Endothelial cell of umbilical vein (primary cell): ENCODE data around the gene LYPD4. TPM values are rescaled to one million over a fixed set of nuclear protein-coding genes. Genes with fewer than 3 reads are reported as not detected.

Experiments used
- BruUV-seq: library from RNA; stranded (reverse); fragments of 400-500 nt; replicated peaks from 2 replicates; lab custom pipeline; 2021; lab: Mats Ljungman, UMichigan
- CTCF ChIA-PET: fragments of 300-600, 350-600 bp; sonication (Branson Sonifier 250); formaldehyde crosslinking; loops from one replicate; lab custom pipeline; 2021; ENCODE audit warnings: antibody characterized with exemption, inconsistent platforms; lab: Charles Lee
- POLR2A ChIA-PET: fragments of 300-600, 350-600 bp; sonication (Branson Sonifier 250); formaldehyde crosslinking; loops from one replicate; lab custom pipeline; 2021; ENCODE audit warnings: antibody characterized with exemption, inconsistent platforms; lab: Charles Lee
- DNase-seq: peaks from one replicate; pipeline ENCODE4 v3.0.0-alpha.2; 2011; ENCODE audit warnings: low read depth, low spot score
- FAIRE-seq: peaks from 2 replicates; lab custom pipeline; 2011; peaks lifted over from hg19 to GRCh38; lab: Jason Lieb, UNC
- H2AFZ ChIP-seq: 2 replicates; pipeline ENCODE4 v1.6.0; 2012; ENCODE audit warnings: low read depth, low read length, control low read depth, inconsistent platforms
- H3K27ac ChIP-seq: 2 replicates; pipeline ENCODE4 v1.5.1; 2011; ENCODE audit warnings: low read depth, mild to moderate bottlenecking, control low read depth, low read length, moderate library complexity; ENCODE audit not compliant: insufficient read depth
- H3K27me3 ChIP-seq, 2 experiments: 2 replicates each; pipeline versions ENCODE4 v1.6.0 to v1.6.1; 2011; ENCODE audit warnings: low read length in 2 of 2, mixed read lengths in 1 of 2; ENCODE audit not compliant: control insufficient read depth in 2 of 2, insufficient read depth in 2 of 2
- H3K36me3 ChIP-seq, 2 experiments: 2 replicates in 1 of 2; 3 replicates in 1 of 2; pipeline ENCODE4 v1.5.1; 2011; ENCODE audit warnings: low read length in 2 of 2, mild to moderate bottlenecking in 1 of 2, moderate library complexity in 1 of 2; ENCODE audit not compliant: control insufficient read depth in 2 of 2, insufficient read depth in 2 of 2; ENCODE audit errors: extremely low read depth in 1 of 2
- H3K4me1 ChIP-seq: 3 replicates; pipeline ENCODE4 v1.5.1; 2011; ENCODE audit warnings: mild to moderate bottlenecking, low read length; ENCODE audit not compliant: control insufficient read depth, insufficient read depth; ENCODE audit errors: extremely low read depth
- H3K4me2 ChIP-seq: 2 replicates; pipeline ENCODE4 v1.6.1; 2011; ENCODE audit warnings: low read length, control low read depth, mixed read lengths; ENCODE audit not compliant: insufficient read depth
- H3K4me3 ChIP-seq, 3 experiments: fragments of 200-600 bp in 1 of 3; sonication (generic), shearing (Covaris generic) in 1 of 3; replicated peaks in 1 of 3; 2 replicates each; pipeline ENCODE4 v1.5.1; 2011 to 2016; ENCODE audit warnings: control low read depth in 3 of 3, low read length in 3 of 3, mild to moderate bottlenecking in 2 of 3, inconsistent platforms in 1 of 3, low read depth in 1 of 3, moderate library complexity in 1 of 3; ENCODE audit not compliant: insufficient read depth in 1 of 3
- H3K79me2 ChIP-seq: 2 replicates; pipeline ENCODE4 v1.6.0; 2012; ENCODE audit warnings: low read length, inconsistent platforms; ENCODE audit not compliant: control insufficient read depth, insufficient read depth
- H3K9ac ChIP-seq: replicated peaks from 2 replicates; pipeline ENCODE3; 2011; ENCODE audit warnings: low read length, control low read depth; ENCODE audit not compliant: insufficient read depth; ENCODE audit errors: extremely low read depth
- H3K9me1 ChIP-seq: replicated peaks from 3 replicates; pipeline ENCODE4 v1.6.0; 2011; ENCODE audit warnings: mild to moderate bottlenecking, low read length; ENCODE audit not compliant: control insufficient read depth, insufficient read depth; ENCODE audit errors: extremely low read depth
- H3K9me3 ChIP-seq: replicated peaks from 2 replicates; pipeline ENCODE4 v1.5.1; 2012; ENCODE audit warnings: low read length, inconsistent platforms; ENCODE audit not compliant: control insufficient read depth, insufficient read depth
- H4K20me1 ChIP-seq: replicated peaks from 2 replicates; pipeline ENCODE3; 2011; ENCODE audit warnings: mild to moderate bottlenecking, low read length; ENCODE audit not compliant: control insufficient read depth, insufficient read depth; ENCODE audit errors: extremely low read depth
- EZH2 ChIP-seq: IDR thresholded peaks from 2 replicates; pipeline ENCODE4 v1.6.1; 2012; ENCODE audit warnings: borderline replicate concordance, low read depth, mild to moderate bottlenecking, moderate library complexity, low read length, inconsistent platforms; ENCODE audit not compliant: severe bottlenecking
- FOS ChIP-seq: IDR thresholded peaks from 2 replicates; pipeline ENCODE4 v1.6.1; 2011; ENCODE audit warnings: mild to moderate bottlenecking, low read length, moderate library complexity, borderline replicate concordance; ENCODE audit not compliant: insufficient read depth
- GATA2 ChIP-seq: IDR thresholded peaks from 2 replicates; pipeline ENCODE4 v1.7.0; 2011; ENCODE audit warnings: low read depth, mild to moderate bottlenecking, moderate library complexity, mixed read lengths, low read length; ENCODE audit not compliant: insufficient read length, insufficient read depth
- JUN ChIP-seq: IDR thresholded peaks from 2 replicates; pipeline ENCODE4 v1.6.1; 2011; ENCODE audit warnings: borderline replicate concordance, low read depth; ENCODE audit not compliant: insufficient read length, insufficient read depth
- MAX ChIP-seq: IDR thresholded peaks from 2 replicates; pipeline ENCODE4 v1.6.1; 2011; ENCODE audit not compliant: insufficient read depth, insufficient read length
- MYC ChIP-seq: IDR thresholded peaks from one replicate; pipeline ENCODE4 v1.6.1; 2011; ENCODE audit warnings: mild to moderate bottlenecking, low read depth, low read length
- POLR2A ChIP-seq: IDR thresholded peaks from 2 replicates; pipeline ENCODE4 v1.6.1; 2012; ENCODE audit warnings: low read depth, mild to moderate bottlenecking, control low read depth, low read length
- POLR2AphosphoS5 ChIP-seq: IDR thresholded peaks from 2 replicates; pipeline ENCODE4 v1.6.1; 2012; ENCODE audit warnings: low read depth, mild to moderate bottlenecking, control low read depth, low read length, moderate library complexity; ENCODE audit not compliant: insufficient read depth
- dilution Hi-C: fragments of 300-500 bp; cut with MboI; formaldehyde crosslinking; loops from one replicate; pipeline ENCODE4 v1.15.0; 2019; ENCODE audit warnings: low sequenced_read_pairs; ENCODE audit not compliant: extremely low pct_ligation_motif_present
- intact Hi-C: fragments of 100-400 bp; cut with micrococcal nuclease; formaldehyde crosslinking; loops from one replicate; pipeline ENCODE4 v1.10.0; 2022
- polyA plus RNA-seq, 4 experiments: library from polyadenylated mRNA; depleted of rRNA in 3 of 4; stranded (reverse) in 3 of 4; unstranded in 1 of 4; fragments of >200 nt; gene quantifications; 2 replicates each; pipeline versions ENCODE4 v1.2.1 to v1.2.3, GENCODE V29; 2011 to 2012; ENCODE audit warnings: missing spikeins in 1 of 4
- total RNA-seq: library from RNA; stranded (reverse); gene quantifications from 2 replicates; pipeline ENCODE4 v1.2.3, GENCODE V29; 2021
- TF ChIP-seq, protein P1 (sequence below), 2 donors: IDR thresholded peaks; 1 replicate in 1 of 2; 2 replicates in 1 of 2; pipeline ENCODE4 v1.5.1; 2011; ENCODE audit warnings: low read length in 2 of 2, mild to moderate bottlenecking in 2 of 2, moderate library complexity in 2 of 2, control low read depth in 1 of 2, inconsistent platforms in 1 of 2, low read depth in 1 of 2; ENCODE audit not compliant: insufficient read depth in 1 of 2; ENCODE audit errors: extremely low read depth in 1 of 2

Gene LYPD4
- total and polyA plus RNA-seq, 2 donors (not counting 3 experiments of a cell fraction or from before 2014, with no cell fraction given): not detected

DNA sequence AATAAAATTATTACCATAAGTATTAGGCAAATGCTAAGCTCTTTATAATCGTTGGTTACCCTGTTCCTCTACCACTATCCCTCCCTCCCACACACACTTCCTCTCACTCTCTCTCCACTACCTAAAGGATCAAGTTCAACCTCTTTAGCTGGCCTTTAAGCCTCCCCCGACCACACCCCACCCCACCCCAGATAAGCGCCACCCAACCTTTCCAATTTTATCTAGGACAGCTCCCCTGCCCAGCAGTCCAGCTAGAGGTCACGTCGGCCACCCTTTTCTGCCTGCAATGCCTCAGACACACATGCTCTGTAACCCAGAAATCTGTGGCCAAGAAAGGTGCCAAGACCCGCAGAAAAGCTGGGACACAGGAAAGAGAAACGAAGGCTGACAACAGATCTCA is 1.1 kb downstream of the LYPD4 start:
- intact Hi-C loops (no loop called here), dilution Hi-C loops (no loop called here)
- no peaks in the 10 kb centered on the region for H3K27me3 ChIP-seq
- no peaks in the 10 kb centered on the region for H3K79me2 ChIP-seq
- ChIA-PET CTCF (interaction anchor here (1.0 to 1.3 kb wide), 2 partner anchors 9 to 52 kb away, joined by 3 to 5 read pairs; no protein-coding TSS in a partner anchor), POLR2A (no interaction called here)
- H3K9me1 ChIP-seq: no peaks in the 10 kb centered on the region
- H3K4me3 ChIP-seq: no peak overlapping the region
- FAIRE-seq (no peak), DNase-seq (no peak)
- no peaks in the 10 kb centered on the region for H3K36me3 ChIP-seq
- no peak overlapping the region for H2AFZ ChIP-seq
- no peaks in the 10 kb centered on the region for H3K4me1 ChIP-seq
- H3K9ac ChIP-seq: no peak overlapping the region
- TF ChIP-seq MYC: no peak
- TF ChIP-seq FOS: no peak
- TF ChIP-seq, protein P1, sequence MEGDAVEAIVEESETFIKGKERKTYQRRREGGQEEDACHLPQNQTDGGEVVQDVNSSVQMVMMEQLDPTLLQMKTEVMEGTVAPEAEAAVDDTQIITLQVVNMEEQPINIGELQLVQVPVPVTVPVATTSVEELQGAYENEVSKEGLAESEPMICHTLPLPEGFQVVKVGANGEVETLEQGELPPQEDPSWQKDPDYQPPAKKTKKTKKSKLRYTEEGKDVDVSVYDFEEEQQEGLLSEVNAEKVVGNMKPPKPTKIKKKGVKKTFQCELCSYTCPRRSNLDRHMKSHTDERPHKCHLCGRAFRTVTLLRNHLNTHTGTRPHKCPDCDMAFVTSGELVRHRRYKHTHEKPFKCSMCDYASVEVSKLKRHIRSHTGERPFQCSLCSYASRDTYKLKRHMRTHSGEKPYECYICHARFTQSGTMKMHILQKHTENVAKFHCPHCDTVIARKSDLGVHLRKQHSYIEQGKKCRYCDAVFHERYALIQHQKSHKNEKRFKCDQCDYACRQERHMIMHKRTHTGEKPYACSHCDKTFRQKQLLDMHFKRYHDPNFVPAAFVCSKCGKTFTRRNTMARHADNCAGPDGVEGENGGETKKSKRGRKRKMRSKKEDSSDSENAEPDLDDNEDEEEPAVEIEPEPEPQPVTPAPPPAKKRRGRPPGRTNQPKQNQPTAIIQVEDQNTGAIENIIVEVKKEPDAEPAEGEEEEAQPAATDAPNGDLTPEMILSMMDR (IDR thresholded peaks at IDR 0.05; ENCODE audit: extremely low read depth in 1 of 2, insufficient read depth in 1 of 2, low read depth in 1 of 2, low read length in 2 of 2): no peak
- TF ChIP-seq JUN: no peak
- TF ChIP-seq EZH2: no peak
- TF ChIP-seq GATA2: no peak
- no peak for TF ChIP-seq POLR2AphosphoS5
- no peak for TF ChIP-seq MAX
- no peak for TF ChIP-seq POLR2A
- no peaks in the 10 kb centered on the region for H4K20me1 ChIP-seq
- H3K4me2 ChIP-seq: no peak overlapping the region
- H3K27ac ChIP-seq: no peak overlapping the region
- H3K9me3 ChIP-seq: no peaks in the 10 kb centered on the region
- BruUV-seq: no TSS peak
